HG03469 (cell line): ENCODE results near the gene POU3F3.

Experiments
- ATAC-seq: cut with Tn5 transposase; IDR thresholded peaks from one replicate; pipeline ENCODE4 v1.9.1; 2021; ENCODE audit warnings: mild to moderate bottlenecking, moderate library complexity, moderate number of reproducible peaks; ENCODE audit not compliant: unreplicated experiment

The POU3F3 gene

DNA sequence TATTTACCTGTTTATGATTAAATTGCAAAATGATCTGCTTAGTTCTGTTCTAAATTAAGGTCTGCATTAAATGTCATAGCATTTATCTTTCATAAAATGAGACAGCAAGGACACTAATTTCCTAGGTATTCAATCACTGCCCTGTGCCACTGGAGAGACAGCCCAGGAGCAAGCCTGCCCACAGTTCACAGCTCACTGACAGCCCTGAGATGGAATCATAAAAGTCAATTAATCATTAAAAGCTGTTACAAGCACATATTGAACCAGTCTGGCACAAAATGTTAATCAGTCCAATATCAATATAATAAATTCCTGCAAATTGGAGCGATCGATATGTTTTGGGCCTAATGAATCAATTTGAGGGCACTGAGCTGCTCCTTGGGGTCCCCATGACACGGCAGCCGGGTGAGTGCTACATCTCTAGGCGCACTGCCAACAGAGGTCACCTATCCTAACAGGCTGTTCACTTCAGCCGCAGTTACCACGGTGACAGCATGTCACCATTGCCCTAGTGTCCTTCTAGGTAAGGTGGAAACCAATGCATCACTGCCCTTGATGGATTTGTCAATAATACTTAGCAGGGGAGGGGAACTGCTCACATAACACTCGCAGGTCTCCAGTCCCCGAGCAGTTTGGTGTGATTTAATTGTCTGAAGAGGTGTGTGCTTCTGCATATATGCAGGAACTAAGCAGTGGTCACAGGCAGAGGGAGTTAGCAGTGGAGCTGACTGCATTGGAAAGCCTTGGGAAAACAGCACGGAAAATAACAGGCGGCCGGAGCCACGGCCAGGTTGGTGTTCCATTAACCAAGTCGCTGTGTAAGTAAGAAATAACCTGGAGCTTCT is 47.3 kb downstream of the POU3F3 start:
- ATAC-seq: no peak

DNA sequence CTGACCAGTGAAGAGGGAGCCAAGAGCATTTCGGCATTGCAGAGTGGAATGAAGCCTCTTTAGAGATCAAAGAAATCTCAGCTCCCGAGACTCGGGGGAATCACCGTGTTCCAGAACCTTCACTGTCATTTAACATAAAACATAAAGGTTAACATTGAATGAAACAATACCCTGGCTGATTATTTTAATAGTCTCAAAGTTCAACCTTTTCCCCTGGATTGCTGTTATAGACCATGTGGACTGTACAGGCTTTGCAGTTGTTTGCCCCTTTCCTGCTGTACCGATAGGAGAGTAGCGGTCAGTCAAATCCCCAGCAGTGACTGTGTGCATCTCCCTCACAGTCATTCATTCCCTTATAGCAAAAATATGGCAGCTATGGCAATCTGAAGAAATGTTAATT is 48.4 kb downstream of the POU3F3 start:
- ATAC-seq: no peak
